Stimulated activated CD4-positive, alpha-beta T cell treated with anti-CD3 and anti-CD28 coated beads, Interleukin-15, amount 100 ng/mL, for 24 hours (primary cell): ENCODE results near the gene APOBEC3G.
"Not testable (repeated sequence)": the region's sequence is repeated elsewhere in the genome, so short reads cannot be mapped to it uniquely, and the experiment has no call there.

ENCODE experiments used
- DNase-seq: peaks from one replicate; pipeline ENCODE4 v3.0.0-alpha.2; 2020

The APOBEC3G gene

GRCh38 chr22:39077026-39077840, at the start of gene APOBEC3G:
Gene APOBEC3G (plus strand): TSS chr22:39077275. CDS start chr22:39077362, 87 bp downstream.
- DNase-seq, result peak; percentile 65

- no peak for DNase-seq
Measured at GRCh38 chr22:39027717-39028116, 49.4 kb upstream of the APOBEC3G start.

- no peak for DNase-seq
Measured at GRCh38 chr22:39028281-39028680, 48.8 kb upstream of the APOBEC3G start.

- DNase-seq, result no peak
Measured at GRCh38 chr22:39029227-39029626, 47.8 kb upstream of the APOBEC3G start.

DNA sequence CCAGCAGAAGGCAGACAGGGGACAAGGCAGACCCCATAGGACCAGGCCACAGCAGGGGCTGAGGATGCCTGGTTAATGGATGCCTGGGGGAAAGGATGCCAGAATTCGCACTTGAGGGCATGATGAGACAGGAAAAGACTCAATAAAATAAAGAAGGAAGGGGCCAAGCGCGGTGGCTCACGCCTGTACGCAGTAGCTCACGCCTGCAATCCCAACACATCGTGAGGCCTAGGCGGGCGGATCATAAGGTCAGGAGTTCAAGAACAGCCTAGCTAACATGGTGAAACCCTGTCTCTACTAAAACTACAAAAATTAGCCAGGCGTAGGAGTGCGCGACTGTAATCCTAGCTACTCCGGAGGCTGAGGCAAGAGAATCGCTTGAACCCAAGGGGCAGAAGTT, 46.4 kb upstream of the APOBEC3G start:
- no peak for DNase-seq

GRCh38 chr22:39031434-39032295, 45.4 kb upstream of the APOBEC3G start:
- DNase-seq, result not testable (repeated sequence)

- not testable (repeated sequence) for DNase-seq
Measured at GRCh38 chr22:39037071-39037470, 40.0 kb upstream of the APOBEC3G start.

DNA sequence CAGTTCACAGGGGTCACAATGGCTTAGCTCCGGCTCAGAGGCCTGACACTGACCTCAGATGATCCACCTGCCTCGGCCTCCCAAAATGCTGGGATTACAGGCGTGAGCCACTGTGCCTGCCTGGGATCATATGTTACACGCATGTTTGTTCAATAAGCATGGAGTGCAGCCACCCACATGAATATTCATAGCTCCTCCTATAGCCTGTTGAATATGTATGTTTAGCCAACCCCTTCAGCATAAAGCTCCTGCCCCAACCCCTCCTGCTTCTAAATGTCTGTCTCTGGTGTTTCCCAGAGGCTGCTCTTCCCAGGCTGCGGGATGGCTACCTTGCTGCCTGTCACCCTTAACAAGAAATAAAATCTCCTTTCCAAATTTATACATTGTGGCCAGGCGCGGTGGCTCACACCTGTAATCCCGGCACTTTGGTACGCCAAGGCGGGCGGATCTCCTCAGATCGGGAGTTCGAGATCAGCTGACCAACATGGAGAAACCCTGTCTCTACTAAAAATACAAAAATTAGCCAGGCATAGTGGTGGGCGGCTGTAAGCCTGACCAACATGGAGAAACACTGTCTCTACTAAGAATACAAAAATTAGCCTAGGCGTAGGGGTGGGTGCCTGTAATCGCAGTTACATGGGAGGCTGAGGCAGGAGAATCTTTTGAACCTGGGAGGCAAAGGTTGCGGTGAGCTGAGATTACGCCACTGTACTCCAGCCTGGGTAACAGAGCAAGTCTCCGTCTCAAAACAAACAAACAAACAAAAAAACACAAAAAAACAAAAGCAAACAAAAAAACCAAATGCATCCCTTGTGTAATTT, 37.6 kb upstream of the APOBEC3G start:
- no peak for DNase-seq

- not testable (repeated sequence) for DNase-seq
Measured at GRCh38 chr22:39040155-39040537, 36.9 kb upstream of the APOBEC3G start.

- peak; percentile 75 for DNase-seq
Measured at GRCh38 chr22:39040538-39041296, 36.4 kb upstream of the APOBEC3G start, which contains the start of gene APOBEC3F. Gene APOBEC3F (plus strand): TSS chr22:39040864. CDS start chr22:39040961, 97 bp downstream.

DNA sequence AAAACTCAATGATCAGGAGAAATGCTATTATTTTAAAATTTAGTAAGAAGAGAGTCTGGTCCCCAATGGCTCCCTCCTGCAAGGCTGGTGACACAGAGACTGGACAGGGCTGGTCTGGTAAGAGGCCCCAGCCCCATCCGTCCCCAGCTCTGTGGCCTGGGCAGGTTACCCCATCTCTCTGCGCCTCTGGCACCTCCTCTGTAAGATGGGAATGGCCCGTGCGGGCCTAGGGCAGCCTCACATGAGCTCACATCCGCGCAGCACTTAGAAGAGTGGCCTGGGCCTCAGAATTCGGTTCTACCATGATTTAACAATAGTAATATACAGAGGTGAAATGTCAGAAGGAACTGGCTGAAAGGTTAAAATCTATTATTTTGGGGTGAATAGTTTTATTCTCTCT, 35.2 kb upstream of the APOBEC3G start:
- DNase-seq, result no peak

DNA sequence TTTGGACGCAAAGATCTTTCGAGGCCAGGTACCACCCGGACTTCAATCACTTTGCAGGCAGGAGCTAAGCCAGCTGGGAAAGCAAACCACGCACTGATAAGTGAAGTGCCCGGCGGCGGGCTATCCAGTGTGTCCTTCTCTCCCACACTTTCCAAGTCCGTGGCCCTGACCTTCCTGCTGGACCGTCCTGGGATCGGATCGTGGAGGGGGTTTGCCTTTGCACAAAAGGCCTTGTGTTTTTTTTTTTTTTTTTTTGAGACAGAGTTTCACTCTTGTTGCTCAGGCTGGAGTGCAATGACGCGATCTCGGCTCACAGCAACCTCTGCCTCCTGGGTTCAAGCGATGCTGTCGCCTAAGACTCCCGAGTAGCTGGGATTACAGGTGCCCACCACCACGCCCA, 34.0 kb upstream of the APOBEC3G start:
- DNase-seq, result not testable (repeated sequence)

GRCh38 chr22:39045136-39045535, 31.9 kb upstream of the APOBEC3G start:
- DNase-seq, result not testable (repeated sequence)

DNA sequence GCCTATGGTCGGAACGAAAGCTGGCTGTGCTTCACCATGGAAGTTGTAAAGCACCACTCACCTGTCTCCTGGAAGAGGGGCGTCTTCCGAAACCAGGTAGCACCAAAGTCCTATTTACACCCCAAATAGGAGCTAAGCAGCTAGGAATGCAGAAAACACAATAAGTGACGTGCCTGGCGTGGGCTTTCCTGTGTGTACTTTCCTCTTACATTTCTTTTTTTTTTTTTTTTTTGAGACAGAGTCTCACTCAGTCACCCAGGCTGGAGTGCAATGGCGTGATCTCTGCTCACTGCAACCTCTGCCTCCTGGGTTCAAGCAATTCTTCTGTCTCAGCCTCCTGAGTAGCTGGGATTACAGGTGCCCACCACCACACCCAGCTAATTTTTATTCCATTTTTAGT, 27.6 kb upstream of the APOBEC3G start:
- not testable (repeated sequence) for DNase-seq

DNA sequence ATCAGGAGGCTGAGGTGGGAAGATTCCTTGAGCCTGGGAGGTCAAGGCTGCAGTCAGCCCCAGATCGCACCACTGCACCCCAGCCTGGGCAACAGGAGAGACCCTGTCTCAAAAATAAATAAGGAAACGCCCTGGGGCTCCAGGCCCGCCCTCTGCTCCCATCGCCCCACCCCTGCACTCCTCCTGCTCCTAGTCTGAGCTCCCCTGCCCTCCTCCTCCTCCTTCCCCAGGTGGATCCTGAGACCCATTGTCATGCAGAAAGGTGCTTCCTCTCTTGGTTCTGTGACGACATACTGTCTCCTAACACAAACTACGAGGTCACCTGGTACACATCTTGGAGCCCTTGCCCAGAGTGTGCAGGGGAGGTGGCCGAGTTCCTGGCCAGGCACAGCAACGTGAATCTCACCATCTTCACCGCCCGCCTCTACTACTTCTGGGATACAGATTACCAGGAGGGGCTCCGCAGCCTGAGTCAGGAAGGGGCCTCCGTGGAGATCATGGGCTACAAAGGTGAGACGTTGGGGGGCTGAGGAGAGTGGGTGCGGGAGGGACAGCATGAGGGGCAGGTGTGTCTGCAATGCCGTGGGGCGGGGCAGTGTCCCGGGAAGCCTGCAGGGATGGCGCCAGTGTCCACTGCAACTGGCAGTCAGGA, 25.1 kb upstream of the APOBEC3G start:
- not testable (repeated sequence) for DNase-seq

- no peak for DNase-seq
Measured at GRCh38 chr22:39055658-39056057, 21.4 kb upstream of the APOBEC3G start.

DNA sequence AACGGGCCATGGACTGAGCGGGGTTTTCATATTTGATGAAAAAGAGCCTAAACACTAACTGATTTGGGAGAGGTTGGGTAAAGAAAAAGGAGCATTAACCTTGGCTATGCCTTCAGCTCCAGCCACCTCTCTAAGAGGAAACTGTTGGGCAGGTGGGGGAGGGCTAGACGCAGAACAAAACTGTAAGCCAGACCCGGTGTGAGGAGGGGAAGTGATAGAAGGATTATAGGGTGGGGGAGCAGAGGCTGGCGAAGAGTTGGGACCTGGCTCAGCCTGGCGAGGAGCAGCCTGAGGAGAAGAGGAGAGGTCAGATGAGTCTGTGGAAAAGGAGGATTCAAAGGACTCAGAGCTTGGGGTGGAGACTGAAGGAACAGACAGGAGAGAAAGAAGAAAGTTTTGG, 15.8 kb upstream of the APOBEC3G start:
- DNase-seq, result not testable (repeated sequence)

- not testable (repeated sequence) for DNase-seq
Measured at GRCh38 chr22:39061951-39062350, 15.1 kb upstream of the APOBEC3G start.

DNA sequence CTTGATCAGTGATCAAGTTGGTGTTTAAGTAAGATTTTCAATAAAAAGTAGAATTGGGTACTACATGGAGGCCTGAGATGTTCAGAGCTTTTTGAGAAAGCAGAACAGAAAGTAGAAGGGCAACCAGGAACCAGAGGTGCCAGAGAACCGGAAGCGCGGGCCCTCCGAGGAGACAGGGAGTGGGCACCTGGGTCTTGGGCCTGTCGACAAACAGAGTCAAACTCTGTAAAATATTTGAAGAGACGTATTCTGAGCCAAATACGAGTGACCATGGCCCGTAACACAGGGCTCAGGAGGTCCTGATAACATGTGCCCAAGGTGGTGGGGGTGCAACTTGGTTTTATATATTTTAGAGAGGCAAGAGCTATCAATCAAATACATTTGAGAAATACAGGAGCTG, 13.2 kb upstream of the APOBEC3G start:
- not testable (repeated sequence) for DNase-seq

DNA sequence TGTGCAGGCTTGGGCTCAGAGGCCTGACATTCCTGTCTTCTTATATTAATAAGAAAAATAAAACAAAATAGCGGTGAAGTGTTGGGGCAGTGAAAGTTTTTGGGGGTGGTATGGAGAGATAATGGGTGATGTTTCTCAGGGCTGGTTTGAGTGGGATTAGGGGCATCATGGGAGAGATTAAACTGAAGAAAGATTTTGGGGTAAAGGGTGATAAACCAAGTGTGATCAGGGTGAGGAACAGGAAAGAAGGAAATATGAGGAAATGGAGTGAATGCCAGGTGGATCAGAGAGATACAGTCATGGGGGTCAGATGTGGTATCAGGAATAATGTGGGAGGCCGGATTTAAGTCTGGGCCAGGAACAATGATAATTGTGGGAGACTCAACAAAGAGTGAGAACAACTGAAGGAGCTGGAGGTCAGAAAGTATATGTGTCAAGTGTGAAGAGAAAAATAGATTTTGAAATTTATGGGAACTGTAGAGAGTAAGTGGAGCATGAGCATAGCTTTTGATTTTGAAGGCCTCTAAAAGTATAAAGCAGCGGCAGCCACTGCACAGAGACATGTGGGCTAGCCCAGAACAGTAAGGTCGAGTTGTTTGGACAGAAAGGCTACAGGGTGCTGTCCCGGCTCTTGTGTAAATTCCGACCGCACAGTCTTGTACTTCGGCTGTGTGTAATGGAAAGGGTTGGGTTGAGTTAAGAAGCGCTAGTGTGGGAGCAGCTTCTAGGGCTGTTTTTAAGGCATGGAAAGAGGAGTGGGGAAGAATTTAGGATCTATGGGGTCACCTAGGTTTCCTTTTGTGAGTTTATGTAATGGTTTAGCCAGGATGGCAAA, 10.4 kb upstream of the APOBEC3G start:
- not testable (repeated sequence) for DNase-seq
